Endothelial cell of umbilical vein (primary cell): Measurements from ENCODE around the gene DBNL. TPM values are rescaled to one million over a fixed set of nuclear protein-coding genes. Genes with fewer than 3 reads are reported as not detected.

Experiments
- BruUV-seq: library from RNA; stranded (reverse); fragments of 400-500 nt; replicated peaks from 2 replicates; lab custom pipeline; 2021; lab: Mats Ljungman, UMichigan
- CTCF ChIA-PET: fragments of 300-600, 350-600 bp; sonication (Branson Sonifier 250); formaldehyde crosslinking; loops from one replicate; lab custom pipeline; 2021; ENCODE audit warnings: antibody characterized with exemption, inconsistent platforms; lab: Charles Lee
- POLR2A ChIA-PET: fragments of 300-600, 350-600 bp; sonication (Branson Sonifier 250); formaldehyde crosslinking; loops from one replicate; lab custom pipeline; 2021; ENCODE audit warnings: antibody characterized with exemption, inconsistent platforms; lab: Charles Lee
- DNase-seq: peaks from one replicate; pipeline ENCODE4 v3.0.0-alpha.2; 2011; ENCODE audit warnings: low read depth, low spot score
- FAIRE-seq: peaks from 2 replicates; lab custom pipeline; 2011; peaks lifted over from hg19 to GRCh38; lab: Jason Lieb, UNC
- H2AFZ ChIP-seq: 2 replicates; pipeline ENCODE4 v1.6.0; 2012; ENCODE audit warnings: low read depth, low read length, control low read depth, inconsistent platforms
- H3K27ac ChIP-seq: 2 replicates; pipeline ENCODE4 v1.5.1; 2011; ENCODE audit warnings: low read depth, mild to moderate bottlenecking, control low read depth, low read length, moderate library complexity; ENCODE audit not compliant: insufficient read depth
- H3K27me3 ChIP-seq, 2 experiments: 2 replicates each; pipeline versions ENCODE4 v1.6.0 to v1.6.1; 2011; ENCODE audit warnings: low read length in 2 of 2, mixed read lengths in 1 of 2; ENCODE audit not compliant: control insufficient read depth in 2 of 2, insufficient read depth in 2 of 2
- H3K36me3 ChIP-seq, 2 experiments: 2 replicates in 1 of 2; 3 replicates in 1 of 2; pipeline ENCODE4 v1.5.1; 2011; ENCODE audit warnings: low read length in 2 of 2, mild to moderate bottlenecking in 1 of 2, moderate library complexity in 1 of 2; ENCODE audit not compliant: control insufficient read depth in 2 of 2, insufficient read depth in 2 of 2; ENCODE audit errors: extremely low read depth in 1 of 2
- H3K4me1 ChIP-seq: 3 replicates; pipeline ENCODE4 v1.5.1; 2011; ENCODE audit warnings: mild to moderate bottlenecking, low read length; ENCODE audit not compliant: control insufficient read depth, insufficient read depth; ENCODE audit errors: extremely low read depth
- H3K4me2 ChIP-seq: 2 replicates; pipeline ENCODE4 v1.6.1; 2011; ENCODE audit warnings: low read length, control low read depth, mixed read lengths; ENCODE audit not compliant: insufficient read depth
- H3K4me3 ChIP-seq, 3 experiments: fragments of 200-600 bp in 1 of 3; sonication (generic), shearing (Covaris generic) in 1 of 3; replicated peaks in 1 of 3; 2 replicates each; pipeline ENCODE4 v1.5.1; 2011 to 2016; ENCODE audit warnings: control low read depth in 3 of 3, low read length in 3 of 3, mild to moderate bottlenecking in 2 of 3, inconsistent platforms in 1 of 3, low read depth in 1 of 3, moderate library complexity in 1 of 3; ENCODE audit not compliant: insufficient read depth in 1 of 3
- H3K79me2 ChIP-seq: 2 replicates; pipeline ENCODE4 v1.6.0; 2012; ENCODE audit warnings: low read length, inconsistent platforms; ENCODE audit not compliant: control insufficient read depth, insufficient read depth
- H3K9ac ChIP-seq: replicated peaks from 2 replicates; pipeline ENCODE3; 2011; ENCODE audit warnings: low read length, control low read depth; ENCODE audit not compliant: insufficient read depth; ENCODE audit errors: extremely low read depth
- H3K9me1 ChIP-seq: replicated peaks from 3 replicates; pipeline ENCODE4 v1.6.0; 2011; ENCODE audit warnings: mild to moderate bottlenecking, low read length; ENCODE audit not compliant: control insufficient read depth, insufficient read depth; ENCODE audit errors: extremely low read depth
- H3K9me3 ChIP-seq: replicated peaks from 2 replicates; pipeline ENCODE4 v1.5.1; 2012; ENCODE audit warnings: low read length, inconsistent platforms; ENCODE audit not compliant: control insufficient read depth, insufficient read depth
- H4K20me1 ChIP-seq: replicated peaks from 2 replicates; pipeline ENCODE3; 2011; ENCODE audit warnings: mild to moderate bottlenecking, low read length; ENCODE audit not compliant: control insufficient read depth, insufficient read depth; ENCODE audit errors: extremely low read depth
- EZH2 ChIP-seq: IDR thresholded peaks from 2 replicates; pipeline ENCODE4 v1.6.1; 2012; ENCODE audit warnings: borderline replicate concordance, low read depth, mild to moderate bottlenecking, moderate library complexity, low read length, inconsistent platforms; ENCODE audit not compliant: severe bottlenecking
- FOS ChIP-seq: IDR thresholded peaks from 2 replicates; pipeline ENCODE4 v1.6.1; 2011; ENCODE audit warnings: mild to moderate bottlenecking, low read length, moderate library complexity, borderline replicate concordance; ENCODE audit not compliant: insufficient read depth
- GATA2 ChIP-seq: IDR thresholded peaks from 2 replicates; pipeline ENCODE4 v1.7.0; 2011; ENCODE audit warnings: low read depth, mild to moderate bottlenecking, moderate library complexity, mixed read lengths, low read length; ENCODE audit not compliant: insufficient read length, insufficient read depth
- JUN ChIP-seq: IDR thresholded peaks from 2 replicates; pipeline ENCODE4 v1.6.1; 2011; ENCODE audit warnings: borderline replicate concordance, low read depth; ENCODE audit not compliant: insufficient read length, insufficient read depth
- MYC ChIP-seq: IDR thresholded peaks from one replicate; pipeline ENCODE4 v1.6.1; 2011; ENCODE audit warnings: mild to moderate bottlenecking, low read depth, low read length
- POLR2A ChIP-seq: IDR thresholded peaks from 2 replicates; pipeline ENCODE4 v1.6.1; 2012; ENCODE audit warnings: low read depth, mild to moderate bottlenecking, control low read depth, low read length
- POLR2AphosphoS5 ChIP-seq: IDR thresholded peaks from 2 replicates; pipeline ENCODE4 v1.6.1; 2012; ENCODE audit warnings: low read depth, mild to moderate bottlenecking, control low read depth, low read length, moderate library complexity; ENCODE audit not compliant: insufficient read depth
- dilution Hi-C: fragments of 300-500 bp; cut with MboI; formaldehyde crosslinking; loops from one replicate; pipeline ENCODE4 v1.15.0; 2019; ENCODE audit warnings: low sequenced_read_pairs; ENCODE audit not compliant: extremely low pct_ligation_motif_present
- intact Hi-C: fragments of 100-400 bp; cut with micrococcal nuclease; formaldehyde crosslinking; loops from one replicate; pipeline ENCODE4 v1.10.0; 2022
- polyA plus RNA-seq, 4 experiments: library from polyadenylated mRNA; depleted of rRNA in 3 of 4; stranded (reverse) in 3 of 4; unstranded in 1 of 4; fragments of >200 nt; gene quantifications; 2 replicates each; pipeline versions ENCODE4 v1.2.1 to v1.2.3, GENCODE V29; 2011 to 2012; ENCODE audit warnings: missing spikeins in 1 of 4
- total RNA-seq: library from RNA; stranded (reverse); gene quantifications from 2 replicates; pipeline ENCODE4 v1.2.3, GENCODE V29; 2021
- TF ChIP-seq, protein P1 (sequence below): IDR thresholded peaks from 2 replicates; pipeline ENCODE4 v1.6.1; 2011; ENCODE audit not compliant: insufficient read depth, insufficient read length
- TF ChIP-seq, protein P2 (sequence below), 2 donors: IDR thresholded peaks; 1 replicate in 1 of 2; 2 replicates in 1 of 2; pipeline ENCODE4 v1.5.1; 2011; ENCODE audit warnings: low read length in 2 of 2, mild to moderate bottlenecking in 2 of 2, moderate library complexity in 2 of 2, control low read depth in 1 of 2, inconsistent platforms in 1 of 2, low read depth in 1 of 2; ENCODE audit not compliant: insufficient read depth in 1 of 2; ENCODE audit errors: extremely low read depth in 1 of 2

The DBNL gene
- total and polyA plus RNA-seq, 2 donors (not counting 3 experiments of a cell fraction or from before 2014, with no cell fraction given): 94.0 to 123 TPM

DNA sequence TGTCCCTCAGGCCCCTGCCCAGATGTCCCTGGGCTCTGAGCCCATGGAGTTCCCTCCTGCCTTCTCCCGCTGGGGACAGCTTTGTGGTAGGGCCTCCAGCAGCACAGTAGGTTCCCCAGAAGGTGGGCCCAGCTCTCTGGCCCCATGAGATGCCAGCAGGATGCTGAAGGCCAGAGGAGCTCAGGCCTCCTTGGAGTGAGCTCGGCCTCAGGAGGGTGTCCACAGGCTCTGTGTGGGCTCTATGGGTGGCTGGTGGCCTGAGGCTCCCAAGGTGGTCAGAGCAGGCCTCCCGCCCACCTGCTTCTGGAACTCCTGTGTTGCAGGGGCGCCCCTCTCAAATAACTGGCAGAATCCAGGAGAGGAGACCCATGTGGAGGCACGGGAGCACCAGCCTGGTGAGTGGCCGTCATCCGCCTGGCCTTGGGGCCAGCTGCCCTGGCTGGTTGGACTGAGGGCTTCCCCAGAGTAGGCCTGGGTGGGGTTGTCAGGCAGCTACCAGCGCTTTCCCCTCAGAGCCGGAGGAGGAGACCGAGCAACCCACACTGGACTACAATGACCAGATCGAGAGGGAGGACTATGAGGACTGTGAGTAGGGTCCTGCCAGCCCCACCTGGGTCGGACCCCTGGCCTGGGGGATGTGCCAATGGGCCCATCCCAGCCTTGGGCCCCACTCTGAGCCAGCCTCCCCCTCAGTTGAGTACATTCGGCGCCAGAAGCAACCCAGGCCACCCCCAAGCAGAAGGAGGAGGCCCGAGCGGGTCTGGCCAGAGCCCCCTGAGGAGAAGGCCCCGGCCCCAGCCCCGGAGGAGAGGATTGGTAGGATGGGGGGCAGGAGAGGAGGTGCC lies 62.8 kb downstream of the DBNL start:
- Histone ChIP-seq H3K36me3 (no peaks in the 10 kb centered on the region), H3K9me3 (no peaks in the 10 kb centered on the region), H3K4me3 (no peak overlapping the region), H2AFZ (no peak overlapping the region), H3K9ac (no peak overlapping the region), H3K27ac (no peak overlapping the region), H3K4me2 (no peak overlapping the region), H3K4me1 (peaks cover 3% of the 10 kb centered on the region), H3K27me3 (no peaks in the 10 kb centered on the region), H3K79me2 (peaks cover 5% of the 10 kb centered on the region), H3K9me1 (no peaks in the 10 kb centered on the region), H4K20me1 (no peaks in the 10 kb centered on the region)
- FAIRE-seq: no peak
- POLR2A ChIA-PET: no interaction called here
- TF ChIP-seq FOS: no peak
- no peak for TF ChIP-seq POLR2A
- TF ChIP-seq, protein P1, sequence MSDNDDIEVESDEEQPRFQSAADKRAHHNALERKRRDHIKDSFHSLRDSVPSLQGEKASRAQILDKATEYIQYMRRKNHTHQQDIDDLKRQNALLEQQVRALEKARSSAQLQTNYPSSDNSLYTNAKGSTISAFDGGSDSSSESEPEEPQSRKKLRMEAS: no peak
- no peak for TF ChIP-seq JUN
- no peak for TF ChIP-seq EZH2
- no peak for TF ChIP-seq MYC
- TF ChIP-seq POLR2AphosphoS5: no peak
- TF ChIP-seq, protein P2, sequence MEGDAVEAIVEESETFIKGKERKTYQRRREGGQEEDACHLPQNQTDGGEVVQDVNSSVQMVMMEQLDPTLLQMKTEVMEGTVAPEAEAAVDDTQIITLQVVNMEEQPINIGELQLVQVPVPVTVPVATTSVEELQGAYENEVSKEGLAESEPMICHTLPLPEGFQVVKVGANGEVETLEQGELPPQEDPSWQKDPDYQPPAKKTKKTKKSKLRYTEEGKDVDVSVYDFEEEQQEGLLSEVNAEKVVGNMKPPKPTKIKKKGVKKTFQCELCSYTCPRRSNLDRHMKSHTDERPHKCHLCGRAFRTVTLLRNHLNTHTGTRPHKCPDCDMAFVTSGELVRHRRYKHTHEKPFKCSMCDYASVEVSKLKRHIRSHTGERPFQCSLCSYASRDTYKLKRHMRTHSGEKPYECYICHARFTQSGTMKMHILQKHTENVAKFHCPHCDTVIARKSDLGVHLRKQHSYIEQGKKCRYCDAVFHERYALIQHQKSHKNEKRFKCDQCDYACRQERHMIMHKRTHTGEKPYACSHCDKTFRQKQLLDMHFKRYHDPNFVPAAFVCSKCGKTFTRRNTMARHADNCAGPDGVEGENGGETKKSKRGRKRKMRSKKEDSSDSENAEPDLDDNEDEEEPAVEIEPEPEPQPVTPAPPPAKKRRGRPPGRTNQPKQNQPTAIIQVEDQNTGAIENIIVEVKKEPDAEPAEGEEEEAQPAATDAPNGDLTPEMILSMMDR (IDR thresholded peaks at IDR 0.05; ENCODE audit: extremely low read depth in 1 of 2, insufficient read depth in 1 of 2, low read depth in 1 of 2, low read length in 2 of 2): no peak
- no peak for TF ChIP-seq GATA2
- CTCF ChIA-PET: no interaction called here
- BruUV-seq: no TSS peak
- intact Hi-C loops (no loop called here), dilution Hi-C loops (no loop called here)
- DNase-seq: no peak
